HG02588 (cell line): ENCODE measurements around the gene PRPSAP2.

Experiments
- ATAC-seq: cut with Tn5 transposase; IDR thresholded peaks from one replicate; pipeline ENCODE4 v1.9.1; 2021; ENCODE audit warnings: mild to moderate bottlenecking, moderate library complexity; ENCODE audit not compliant: unreplicated experiment

PRPSAP2 gene

GRCh38 chr17:18977646-18978045 is 119.7 kb downstream of the PRPSAP2 start:
- ATAC-seq = no peak

- ATAC-seq = no peak
These were observed 120.1 kb downstream of the PRPSAP2 start for GRCh38 chr17:18978050-18978449.

GRCh38 chr17:18978655-18979054 is 120.7 kb downstream of the PRPSAP2 start:
- no peak for ATAC-seq
